HEK293 (cell line): Measurements from ENCODE around the gene ITGA5.

Experiments
- BCL11B ChIP-seq: fragments of 450-650 bp; formaldehyde crosslinking; IDR thresholded peaks from 2 replicates; pipeline ENCODE4 v1.5.1; 2016; ENCODE audit warnings: low read depth, missing biosample characterization, missing genetic modification characterization
- FEZF1 ChIP-seq: fragments of 450-650 bp; formaldehyde crosslinking; IDR thresholded peaks from 2 replicates; pipeline ENCODE4 v1.5.1; 2016; ENCODE audit warnings: missing biosample characterization, missing genetic modification characterization
- GFI1B ChIP-seq: fragments of 450-650 bp; formaldehyde crosslinking; IDR thresholded peaks from 2 replicates; pipeline ENCODE4 v1.5.1; 2016; ENCODE audit warnings: missing biosample characterization, missing genetic modification characterization
- KLF7 ChIP-seq: fragments of 450-650 bp; formaldehyde crosslinking; IDR thresholded peaks from 2 replicates; pipeline ENCODE4 v1.5.1; 2016; ENCODE audit warnings: missing biosample characterization, missing genetic modification characterization, borderline replicate concordance
- MZF1 ChIP-seq: fragments of 450-650 bp; formaldehyde crosslinking; IDR thresholded peaks from 2 replicates; pipeline ENCODE4 v1.5.1; 2017; ENCODE audit warnings: missing biosample characterization, missing genetic modification characterization, borderline replicate concordance
- SCRT2 ChIP-seq: fragments of 450-650 bp; formaldehyde crosslinking; IDR thresholded peaks from 2 replicates; pipeline ENCODE4 v1.5.1; 2016; ENCODE audit warnings: missing biosample characterization, missing genetic modification characterization
- ZBTB48 ChIP-seq: fragments of 450-650 bp; formaldehyde crosslinking; IDR thresholded peaks from 2 replicates; pipeline ENCODE4 v1.5.1; 2016; ENCODE audit warnings: missing biosample characterization, missing genetic modification characterization
- ZBTB7A ChIP-seq: fragments of 450-650 bp; formaldehyde crosslinking; IDR thresholded peaks from 2 replicates; pipeline ENCODE4 v1.5.1; 2016; ENCODE audit warnings: low read depth, missing biosample characterization, missing genetic modification characterization
- ZFP37 ChIP-seq: fragments of 450-650 bp; formaldehyde crosslinking; IDR thresholded peaks from 2 replicates; pipeline ENCODE4 v1.5.1; 2016; ENCODE audit warnings: missing biosample characterization, missing genetic modification characterization
- ZIC2 ChIP-seq: fragments of 450-650 bp; formaldehyde crosslinking; IDR thresholded peaks from 2 replicates; pipeline ENCODE4 v1.5.1; 2016; ENCODE audit warnings: missing biosample characterization, missing genetic modification characterization
- ZNF112 ChIP-seq: fragments of 450-650 bp; formaldehyde crosslinking; IDR thresholded peaks from 2 replicates; pipeline ENCODE4 v1.5.0; 2017; ENCODE audit warnings: missing biosample characterization, missing genetic modification characterization
- ZNF157 ChIP-seq: fragments of 450-650 bp; formaldehyde crosslinking; IDR thresholded peaks from 2 replicates; pipeline ENCODE4 v1.5.1; 2016; ENCODE audit warnings: missing biosample characterization, missing genetic modification characterization
- ZNF174 ChIP-seq: fragments of 450-650 bp; formaldehyde crosslinking; IDR thresholded peaks from 2 replicates; pipeline ENCODE4 v1.5.0; 2017; ENCODE audit warnings: missing biosample characterization, mild to moderate bottlenecking, missing genetic modification characterization
- ZNF23 ChIP-seq: fragments of 450-650 bp; formaldehyde crosslinking; IDR thresholded peaks from 2 replicates; pipeline ENCODE4 v1.5.1; 2016; ENCODE audit warnings: missing biosample characterization, missing genetic modification characterization, borderline replicate concordance
- ZNF24 ChIP-seq: fragments of 450-650 bp; formaldehyde crosslinking; IDR thresholded peaks from 2 replicates; pipeline ENCODE4 v1.5.1; 2016; ENCODE audit warnings: missing biosample characterization, missing genetic modification characterization
- ZNF48 ChIP-seq: fragments of 450-650 bp; formaldehyde crosslinking; IDR thresholded peaks from 2 replicates; pipeline ENCODE4 v1.5.1; 2016; ENCODE audit warnings: missing biosample characterization, missing genetic modification characterization
- ZNF544 ChIP-seq: fragments of 450-650 bp; formaldehyde crosslinking; IDR thresholded peaks from 2 replicates; pipeline ENCODE4 v1.5.0; 2017; ENCODE audit warnings: missing biosample characterization, missing genetic modification characterization
- ZNF585B ChIP-seq: fragments of 450-650 bp; formaldehyde crosslinking; IDR thresholded peaks from 2 replicates; pipeline ENCODE4 v1.5.1; 2016; ENCODE audit warnings: missing biosample characterization, missing genetic modification characterization
- ZNF654 ChIP-seq: fragments of 450-650 bp; formaldehyde crosslinking; IDR thresholded peaks from 2 replicates; pipeline ENCODE4 v1.5.1; 2016; ENCODE audit warnings: low read depth, missing biosample characterization, missing genetic modification characterization
- ZNF658 ChIP-seq: fragments of 450-650 bp; formaldehyde crosslinking; IDR thresholded peaks from 2 replicates; pipeline ENCODE4; 2016; ENCODE audit warnings: missing biosample characterization, missing genetic modification characterization
- ZNF776 ChIP-seq: fragments of 450-650 bp; formaldehyde crosslinking; IDR thresholded peaks from 2 replicates; pipeline ENCODE4 v1.5.0; 2017; ENCODE audit warnings: missing biosample characterization, missing genetic modification characterization, borderline replicate concordance
- ZNF792 ChIP-seq: fragments of 450-650 bp; formaldehyde crosslinking; IDR thresholded peaks from 2 replicates; pipeline ENCODE4 v1.5.1; 2016; ENCODE audit warnings: missing biosample characterization, missing genetic modification characterization
- ZNF830 ChIP-seq: fragments of 450-650 bp; IDR thresholded peaks from 2 replicates; pipeline ENCODE4 v1.5.0; 2018; ENCODE audit warnings: missing biosample characterization, missing genetic modification characterization, low read depth, mild to moderate bottlenecking, moderate library complexity
- ZNF837 ChIP-seq: fragments of 450-650 bp; formaldehyde crosslinking; IDR thresholded peaks from 2 replicates; pipeline ENCODE4 v1.5.1; 2016; ENCODE audit warnings: missing biosample characterization, missing genetic modification characterization
- ZSCAN23 ChIP-seq: fragments of 450-650 bp; formaldehyde crosslinking; IDR thresholded peaks from 2 replicates; pipeline ENCODE4 v1.5.1; 2016; ENCODE audit warnings: missing biosample characterization, missing genetic modification characterization
- TF ChIP-seq, protein P1 (sequence below): fragments of 450-650 bp; formaldehyde crosslinking; IDR thresholded peaks from 2 replicates; pipeline ENCODE4 v1.5.1; 2017; ENCODE audit warnings: missing biosample characterization, missing genetic modification characterization
- TF ChIP-seq, protein P2 (sequence below): fragments of 450-650 bp; formaldehyde crosslinking; IDR thresholded peaks from 2 replicates; pipeline ENCODE4 v1.5.1; 2016; ENCODE audit warnings: missing biosample characterization, missing genetic modification characterization
- TF ChIP-seq, protein P3 (sequence below): fragments of 450-650 bp; formaldehyde crosslinking; IDR thresholded peaks from 2 replicates; pipeline ENCODE4 v1.5.1; 2016; ENCODE audit warnings: missing biosample characterization, missing genetic modification characterization
- TF ChIP-seq, protein P4 (sequence below): fragments of 450-650 bp; formaldehyde crosslinking; IDR thresholded peaks from 2 replicates; pipeline ENCODE4 v1.5.1; 2016; ENCODE audit warnings: missing biosample characterization, missing genetic modification characterization
- TF ChIP-seq, protein P5 (sequence below): fragments of 450-650 bp; formaldehyde crosslinking; IDR thresholded peaks from 2 replicates; pipeline ENCODE4 v1.5.1; 2016; ENCODE audit warnings: missing biosample characterization, missing genetic modification characterization

ITGA5 gene

DNA sequence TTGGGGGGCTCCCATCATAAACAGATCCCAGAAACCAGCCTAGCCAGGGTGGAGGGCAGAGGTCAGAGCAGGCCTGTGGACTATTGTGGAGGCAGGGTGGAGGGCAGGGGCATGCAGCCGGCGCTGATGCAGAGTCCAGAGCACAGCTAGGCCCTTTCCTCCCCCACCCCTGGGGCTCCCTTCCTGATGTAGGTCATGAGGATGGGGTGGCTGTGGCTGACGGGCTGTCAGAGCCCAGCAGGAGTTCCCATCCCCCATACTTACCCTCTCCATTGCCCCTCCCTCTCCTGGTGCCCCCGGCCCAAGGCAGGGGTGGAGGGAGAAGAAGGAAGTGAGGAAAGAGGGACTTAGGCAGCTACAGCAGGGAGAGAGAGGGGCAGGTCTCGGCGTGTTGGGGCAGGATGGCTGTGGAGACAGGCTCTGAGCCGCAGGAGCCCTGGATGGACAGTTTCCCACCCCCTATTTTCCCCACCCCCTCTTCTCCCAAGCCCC is 28.8 kb downstream of the ITGA5 start (continued):
- no peak for TF ChIP-seq ZNF157
- TF ChIP-seq, protein P1, sequence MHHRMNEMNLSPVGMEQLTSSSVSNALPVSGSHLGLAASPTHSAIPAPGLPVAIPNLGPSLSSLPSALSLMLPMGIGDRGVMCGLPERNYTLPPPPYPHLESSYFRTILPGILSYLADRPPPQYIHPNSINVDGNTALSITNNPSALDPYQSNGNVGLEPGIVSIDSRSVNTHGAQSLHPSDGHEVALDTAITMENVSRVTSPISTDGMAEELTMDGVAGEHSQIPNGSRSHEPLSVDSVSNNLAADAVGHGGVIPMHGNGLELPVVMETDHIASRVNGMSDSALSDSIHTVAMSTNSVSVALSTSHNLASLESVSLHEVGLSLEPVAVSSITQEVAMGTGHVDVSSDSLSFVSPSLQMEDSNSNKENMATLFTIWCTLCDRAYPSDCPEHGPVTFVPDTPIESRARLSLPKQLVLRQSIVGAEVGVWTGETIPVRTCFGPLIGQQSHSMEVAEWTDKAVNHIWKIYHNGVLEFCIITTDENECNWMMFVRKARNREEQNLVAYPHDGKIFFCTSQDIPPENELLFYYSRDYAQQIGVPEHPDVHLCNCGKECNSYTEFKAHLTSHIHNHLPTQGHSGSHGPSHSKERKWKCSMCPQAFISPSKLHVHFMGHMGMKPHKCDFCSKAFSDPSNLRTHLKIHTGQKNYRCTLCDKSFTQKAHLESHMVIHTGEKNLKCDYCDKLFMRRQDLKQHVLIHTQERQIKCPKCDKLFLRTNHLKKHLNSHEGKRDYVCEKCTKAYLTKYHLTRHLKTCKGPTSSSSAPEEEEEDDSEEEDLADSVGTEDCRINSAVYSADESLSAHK: no peak
- no peak for TF ChIP-seq ZNF23 (tag by site-specific recombination)
- no peak for TF ChIP-seq ZNF48 (tag by site-specific recombination)
- TF ChIP-seq ZFP37 (tag by site-specific recombination): no peak
- no peak for TF ChIP-seq ZNF544 (tag by site-specific recombination)
- no peak for TF ChIP-seq ZNF837
- TF ChIP-seq ZNF776 (tag by site-specific recombination): no peak
- 0 out of 2 replicates have a peak, but pooled peaks have one; percentile 31 for TF ChIP-seq ZBTB48 (tag by site-specific recombination)
- no peak for TF ChIP-seq ZNF585B (tag by site-specific recombination)
- TF ChIP-seq ZIC2 (tag by site-specific recombination): peak; percentile 70
- 0 out of 2 replicates have a peak, but pooled peaks have one; percentile 7 for TF ChIP-seq ZBTB7A (tag by site-specific recombination)
- TF ChIP-seq ZNF658 (tag by site-specific recombination): no peak
- TF ChIP-seq ZNF654 (tag by site-specific recombination): no peak
- no peak for TF ChIP-seq ZNF24 (tag by site-specific recombination)
- TF ChIP-seq, protein P2, sequence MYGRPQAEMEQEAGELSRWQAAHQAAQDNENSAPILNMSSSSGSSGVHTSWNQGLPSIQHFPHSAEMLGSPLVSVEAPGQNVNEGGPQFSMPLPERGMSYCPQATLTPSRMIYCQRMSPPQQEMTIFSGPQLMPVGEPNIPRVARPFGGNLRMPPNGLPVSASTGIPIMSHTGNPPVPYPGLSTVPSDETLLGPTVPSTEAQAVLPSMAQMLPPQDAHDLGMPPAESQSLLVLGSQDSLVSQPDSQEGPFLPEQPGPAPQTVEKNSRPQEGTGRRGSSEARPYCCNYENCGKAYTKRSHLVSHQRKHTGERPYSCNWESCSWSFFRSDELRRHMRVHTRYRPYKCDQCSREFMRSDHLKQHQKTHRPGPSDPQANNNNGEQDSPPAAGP: peak; percentile 21; the same call in 1 of the 2 replicates
- TF ChIP-seq ZNF830 (tag by site-specific recombination): no peak
- peak; percentile 20; the same call in 1 of the 2 replicates for TF ChIP-seq SCRT2 (tag by site-specific recombination)
- TF ChIP-seq, protein P3, sequence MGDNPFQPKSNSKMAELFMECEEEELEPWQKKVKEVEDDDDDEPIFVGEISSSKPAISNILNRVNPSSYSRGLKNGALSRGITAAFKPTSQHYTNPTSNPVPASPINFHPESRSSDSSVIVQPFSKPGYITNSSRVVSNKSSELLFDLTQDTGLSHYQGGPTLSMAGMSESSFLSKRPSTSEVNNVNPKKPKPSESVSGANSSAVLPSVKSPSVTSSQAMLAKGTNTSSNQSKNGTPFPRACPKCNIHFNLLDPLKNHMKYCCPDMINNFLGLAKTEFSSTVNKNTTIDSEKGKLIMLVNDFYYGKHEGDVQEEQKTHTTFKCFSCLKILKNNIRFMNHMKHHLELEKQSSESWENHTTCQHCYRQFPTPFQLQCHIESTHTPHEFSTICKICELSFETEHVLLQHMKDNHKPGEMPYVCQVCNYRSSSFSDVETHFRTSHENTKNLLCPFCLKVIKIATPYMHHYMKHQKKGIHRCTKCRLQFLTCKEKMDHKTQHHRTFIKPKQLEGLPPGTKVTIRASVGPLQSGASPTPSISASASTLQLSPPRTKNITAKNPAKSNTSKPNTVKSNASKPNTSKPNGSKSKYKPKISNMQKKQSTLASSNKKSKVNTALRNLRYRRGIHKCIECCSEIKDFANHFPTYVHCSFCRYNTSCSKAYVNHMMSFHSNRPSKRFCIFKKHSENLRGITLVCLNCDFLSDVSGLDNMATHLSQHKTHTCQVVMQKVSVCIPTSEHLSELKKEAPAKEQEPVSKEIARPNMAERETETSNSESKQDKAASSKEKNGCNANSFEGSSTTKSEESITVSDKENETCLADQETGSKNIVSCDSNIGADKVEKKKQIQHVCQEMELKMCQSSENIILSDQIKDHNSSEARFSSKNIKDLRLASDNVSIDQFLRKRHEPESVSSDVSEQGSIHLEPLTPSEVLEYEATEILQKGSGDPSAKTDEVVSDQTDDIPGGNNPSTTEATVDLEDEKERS (tag by site-specific recombination): no peak
- TF ChIP-seq ZNF112 (tag by site-specific recombination): no peak
- TF ChIP-seq, protein P4, sequence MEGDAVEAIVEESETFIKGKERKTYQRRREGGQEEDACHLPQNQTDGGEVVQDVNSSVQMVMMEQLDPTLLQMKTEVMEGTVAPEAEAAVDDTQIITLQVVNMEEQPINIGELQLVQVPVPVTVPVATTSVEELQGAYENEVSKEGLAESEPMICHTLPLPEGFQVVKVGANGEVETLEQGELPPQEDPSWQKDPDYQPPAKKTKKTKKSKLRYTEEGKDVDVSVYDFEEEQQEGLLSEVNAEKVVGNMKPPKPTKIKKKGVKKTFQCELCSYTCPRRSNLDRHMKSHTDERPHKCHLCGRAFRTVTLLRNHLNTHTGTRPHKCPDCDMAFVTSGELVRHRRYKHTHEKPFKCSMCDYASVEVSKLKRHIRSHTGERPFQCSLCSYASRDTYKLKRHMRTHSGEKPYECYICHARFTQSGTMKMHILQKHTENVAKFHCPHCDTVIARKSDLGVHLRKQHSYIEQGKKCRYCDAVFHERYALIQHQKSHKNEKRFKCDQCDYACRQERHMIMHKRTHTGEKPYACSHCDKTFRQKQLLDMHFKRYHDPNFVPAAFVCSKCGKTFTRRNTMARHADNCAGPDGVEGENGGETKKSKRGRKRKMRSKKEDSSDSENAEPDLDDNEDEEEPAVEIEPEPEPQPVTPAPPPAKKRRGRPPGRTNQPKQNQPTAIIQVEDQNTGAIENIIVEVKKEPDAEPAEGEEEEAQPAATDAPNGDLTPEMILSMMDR (tag by site-specific recombination): no peak
- TF ChIP-seq, protein P5, sequence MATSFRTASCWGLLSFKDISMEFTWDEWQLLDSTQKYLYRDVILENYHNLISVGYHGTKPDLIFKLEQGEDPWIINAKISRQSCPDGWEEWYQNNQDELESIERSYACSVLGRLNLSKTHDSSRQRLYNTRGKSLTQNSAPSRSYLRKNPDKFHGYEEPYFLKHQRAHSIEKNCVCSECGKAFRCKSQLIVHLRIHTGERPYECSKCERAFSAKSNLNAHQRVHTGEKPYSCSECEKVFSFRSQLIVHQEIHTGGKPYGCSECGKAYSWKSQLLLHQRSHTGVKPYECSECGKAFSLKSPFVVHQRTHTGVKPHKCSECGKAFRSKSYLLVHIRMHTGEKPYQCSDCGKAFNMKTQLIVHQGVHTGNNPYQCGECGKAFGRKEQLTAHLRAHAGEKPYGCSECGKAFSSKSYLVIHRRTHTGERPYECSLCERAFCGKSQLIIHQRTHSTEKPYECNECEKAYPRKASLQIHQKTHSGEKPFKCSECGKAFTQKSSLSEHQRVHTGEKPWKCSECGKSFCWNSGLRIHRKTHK (tag by site-specific recombination): no peak
- no peak for TF ChIP-seq ZNF174 (tag by site-specific recombination)
- no peak for TF ChIP-seq KLF7 (tag by site-specific recombination)
- TF ChIP-seq MZF1 (tag by site-specific recombination): no peak
- no peak for TF ChIP-seq FEZF1
- no peak for TF ChIP-seq ZNF792 (tag by site-specific recombination)
- TF ChIP-seq ZSCAN23: no peak
- no peak for TF ChIP-seq BCL11B (tag by site-specific recombination)
- TF ChIP-seq GFI1B (tag by site-specific recombination): no peak
